ENCODE data around the gene STX18. TPM values are rescaled to one million over a fixed set of nuclear protein-coding genes. Genes with fewer than 3 reads are reported as not detected.

Gene STX18
- total RNA-seq, 1 donor from 2014 or later: 33.9 TPM

GRCh38 chr4:4519297-4519894 is 22.5 kb downstream of the STX18 start:
- no peaks in the 10 kb centered on the region for H3K36me3 ChIP-seq
- H2AFZ ChIP-seq (replicated peaks): no peak overlapping the region
- Mint-ChIP-seq H3K27me3 (ENCODE audit: insufficient read depth, low read depth) (peaks cover 2% of the 10 kb centered on the region), H3K4me3 (no peak overlapping the region), H3K9me3 (no peaks in the 10 kb centered on the region), H3K27ac (peak overlapping the region; percentile 71), H3K36me3 (no peaks in the 10 kb centered on the region), H3K4me1 (peaks cover 85% of the 10 kb centered on the region)
- peaks cover 41% of the 10 kb centered on the region for H4K20me1 ChIP-seq (ENCODE audit: low read depth)
- H3K4me3 ChIP-seq: no peak overlapping the region
- peaks cover 44% of the 10 kb centered on the region for H3K79me2 ChIP-seq (ENCODE audit: low read depth)
- H3F3A ChIP-seq (ENCODE audit: low read depth): peaks cover 11% of the 10 kb centered on the region
- no peaks in the 10 kb centered on the region for H3K27me3 ChIP-seq
- DNase-seq (ENCODE audit: low spot score): peak; percentile 41
- no peak overlapping the region for H3K4me2 ChIP-seq
- H3K9ac ChIP-seq: no peak overlapping the region
- H3K9me3 ChIP-seq (ENCODE audit: low read depth): no peaks in the 10 kb centered on the region
- no peak for TF ChIP-seq EZH2phosphoT487 (IDR thresholded peaks at IDR 0.05)
- TF ChIP-seq EZH2 (IDR thresholded peaks at IDR 0.05): no peak
- peak; percentile 71 for TF ChIP-seq CTCF (IDR thresholded peaks at IDR 0.05)
- H3K27ac ChIP-seq: no peak overlapping the region
- H3K4me1 ChIP-seq: peaks cover 31% of the 10 kb centered on the region

DNA sequence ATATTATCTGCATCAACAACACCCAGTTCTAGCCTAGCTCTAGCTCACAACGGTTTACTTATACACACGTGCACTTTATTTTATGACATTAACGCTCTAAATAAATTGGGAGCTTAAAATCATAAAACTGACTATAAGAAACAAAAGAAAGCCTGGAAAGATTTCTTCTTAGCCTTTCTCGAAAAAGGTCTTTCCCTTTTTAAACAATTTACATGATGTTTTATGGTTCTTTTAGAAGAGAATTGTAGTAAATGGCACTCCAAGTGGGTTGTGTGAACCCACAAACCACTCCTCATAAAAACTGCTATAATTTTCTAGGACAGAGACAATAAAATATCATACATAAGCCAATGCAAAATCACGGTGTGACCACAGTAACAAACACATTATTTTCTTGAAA is 23.1 kb downstream of the STX18 start:
- Histone ChIP-seq H3K4me1 (peaks cover 28% of the 10 kb centered on the region), H3K27ac (no peak overlapping the region), H3F3A (ENCODE audit: low read depth) (peaks cover 4% of the 10 kb centered on the region), H3K36me3 (no peaks in the 10 kb centered on the region), H3K27me3 (no peaks in the 10 kb centered on the region), H3K9ac (no peak overlapping the region), H4K20me1 (ENCODE audit: low read depth) (peaks cover 46% of the 10 kb centered on the region), H2AFZ (replicated peaks) (no peak overlapping the region), H3K4me2 (no peak overlapping the region), H3K4me3 (no peak overlapping the region), H3K79me2 (ENCODE audit: low read depth) (peaks cover 44% of the 10 kb centered on the region), H3K9me3 (ENCODE audit: low read depth) (no peaks in the 10 kb centered on the region)
- H3K4me1 Mint-ChIP-seq: peaks cover 85% of the 10 kb centered on the region
- no peak overlapping the region for H3K4me3 Mint-ChIP-seq
- peaks cover under 1% of the 10 kb centered on the region for H3K27me3 Mint-ChIP-seq (ENCODE audit: insufficient read depth, low read depth)
- DNase-seq (ENCODE audit: low spot score): no peak
- no peaks in the 10 kb centered on the region for H3K36me3 Mint-ChIP-seq
- no peak overlapping the region for H3K27ac Mint-ChIP-seq
- no peak for TF ChIP-seq CTCF (IDR thresholded peaks at IDR 0.05)
- no peak for TF ChIP-seq EZH2phosphoT487 (IDR thresholded peaks at IDR 0.05)
- TF ChIP-seq EZH2 (IDR thresholded peaks at IDR 0.05): no peak
- H3K9me3 Mint-ChIP-seq: no peaks in the 10 kb centered on the region

- Histone ChIP-seq H3K36me3 (no peaks in the 10 kb centered on the region), H3K9me3 (ENCODE audit: low read depth) (no peaks in the 10 kb centered on the region), H3K4me1 (peaks cover 7% of the 10 kb centered on the region), H3K79me2 (ENCODE audit: low read depth) (peaks cover 21% of the 10 kb centered on the region), H2AFZ (replicated peaks) (no peak overlapping the region), H3K4me2 (no peak overlapping the region), H3F3A (ENCODE audit: low read depth) (no peaks in the 10 kb centered on the region), H3K27ac (no peak overlapping the region), H3K27me3 (no peaks in the 10 kb centered on the region), H3K9ac (no peak overlapping the region), H4K20me1 (ENCODE audit: low read depth) (peaks cover 38% of the 10 kb centered on the region), H3K4me3 (no peak overlapping the region)
- Mint-ChIP-seq H3K27ac (peak overlapping the region; percentile 11), H3K36me3 (peaks cover 2% of the 10 kb centered on the region), H3K4me3 (no peak overlapping the region), H3K9me3 (no peaks in the 10 kb centered on the region), H3K27me3 (ENCODE audit: insufficient read depth, low read depth) (no peaks in the 10 kb centered on the region), H3K4me1 (peaks cover 71% of the 10 kb centered on the region)
- no peak for TF ChIP-seq EZH2 (IDR thresholded peaks at IDR 0.05)
- no peak for TF ChIP-seq EZH2phosphoT487 (IDR thresholded peaks at IDR 0.05)
- TF ChIP-seq CTCF (IDR thresholded peaks at IDR 0.05): no peak
- no peak for DNase-seq (ENCODE audit: low spot score)
Measured at GRCh38 chr4:4514786-4515185, 27.1 kb downstream of the STX18 start.

All from neural progenitor cell (in vitro differentiated cells).